ENCODE measurements around the gene LRRC4B. TPM values are rescaled to one million over a fixed set of nuclear protein-coding genes. Genes with fewer than 3 reads are reported as not detected.
"Not testable (repeated sequence)": the region's sequence is repeated elsewhere in the genome, so short reads cannot be mapped to it uniquely, and the experiment has no call there.

Gene LRRC4B
- total RNA-seq, 6 donors from 2014 or later: 0.69 to 5.1 (median 1.7) TPM

DNA sequence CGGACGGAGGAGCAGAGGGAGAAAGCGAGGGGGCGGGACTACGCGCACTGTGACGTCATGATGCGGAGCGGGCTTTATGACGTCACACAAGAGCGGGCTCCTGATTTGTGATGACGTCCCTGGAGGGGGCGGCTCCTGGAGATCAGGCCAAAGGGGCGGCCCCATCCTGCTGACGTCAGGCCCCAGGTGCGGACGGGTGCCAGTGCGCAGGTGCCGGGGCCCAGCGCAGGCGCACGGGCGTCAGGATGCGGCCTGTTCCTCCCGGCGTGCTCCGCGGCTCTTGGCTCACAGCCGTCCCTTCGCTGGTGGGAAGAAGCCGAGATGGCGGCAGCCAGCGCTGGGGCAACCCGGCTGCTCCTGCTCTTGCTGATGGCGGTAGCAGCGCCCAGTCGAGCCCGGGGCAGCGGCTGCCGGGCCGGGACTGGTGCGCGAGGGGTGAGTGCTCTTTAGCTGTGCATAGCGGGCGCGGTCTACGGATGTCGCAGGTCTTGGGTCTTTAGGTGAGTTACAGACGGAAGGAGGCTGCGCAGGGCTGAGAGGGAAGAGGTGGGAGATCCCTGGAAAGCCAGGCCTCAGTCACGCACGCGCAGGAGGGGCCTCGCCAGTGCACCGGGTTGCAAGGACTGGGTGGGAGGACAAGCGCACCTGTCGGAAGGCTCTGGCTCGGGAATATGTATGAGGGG, 91.9 kb downstream of the LRRC4B start, which contains the start of the genes EMC10 and GARIN5A:
Gene EMC10 (plus strand): TSS at position 284 of the 683 bp plus-strand sequence. CDS start 38 bp downstream, at position 322.
Gene GARIN5A (minus strand): TSS at position 625 of the 683 bp plus-strand sequence. CDS start 460 bp downstream, at position 165.
- Histone ChIP-seq H3K9me3 (no peaks in the 10 kb centered on the region), H3K27ac (peak within 1 kb of the TSS; percentile 84 to 90 (median 85)), H3K4me3 (peak within 1 kb of the TSS; percentile 85 to 100 (median 95)), H3K27me3 (no peaks in the 10 kb centered on the region), H3K4me1 (peaks cover 11 to 27% (median 15%) of the 10 kb centered on the region in 4 donors), H3K36me3 (peaks cover 13 to 35% (median 25%) of the 10 kb centered on the region in 4 donors)
- DNase-seq: peak; percentile 89 to 98
- ATAC-seq (ENCODE audit: low FRiP score in 2 of 2): peak; percentile 93 to 96
- TF ChIP-seq POLR2AphosphoS5 (IDR thresholded peaks at IDR 0.05): peak; percentile 76 to 79
- peak in 1 of 4 donors; percentile 20 for TF ChIP-seq EP300 (IDR thresholded peaks at IDR 0.05)
- peak in 3 of 4 donors; percentile 29 to 85 (median 73) for TF ChIP-seq POLR2A (IDR thresholded peaks at IDR 0.05)
- TF ChIP-seq, protein P1, sequence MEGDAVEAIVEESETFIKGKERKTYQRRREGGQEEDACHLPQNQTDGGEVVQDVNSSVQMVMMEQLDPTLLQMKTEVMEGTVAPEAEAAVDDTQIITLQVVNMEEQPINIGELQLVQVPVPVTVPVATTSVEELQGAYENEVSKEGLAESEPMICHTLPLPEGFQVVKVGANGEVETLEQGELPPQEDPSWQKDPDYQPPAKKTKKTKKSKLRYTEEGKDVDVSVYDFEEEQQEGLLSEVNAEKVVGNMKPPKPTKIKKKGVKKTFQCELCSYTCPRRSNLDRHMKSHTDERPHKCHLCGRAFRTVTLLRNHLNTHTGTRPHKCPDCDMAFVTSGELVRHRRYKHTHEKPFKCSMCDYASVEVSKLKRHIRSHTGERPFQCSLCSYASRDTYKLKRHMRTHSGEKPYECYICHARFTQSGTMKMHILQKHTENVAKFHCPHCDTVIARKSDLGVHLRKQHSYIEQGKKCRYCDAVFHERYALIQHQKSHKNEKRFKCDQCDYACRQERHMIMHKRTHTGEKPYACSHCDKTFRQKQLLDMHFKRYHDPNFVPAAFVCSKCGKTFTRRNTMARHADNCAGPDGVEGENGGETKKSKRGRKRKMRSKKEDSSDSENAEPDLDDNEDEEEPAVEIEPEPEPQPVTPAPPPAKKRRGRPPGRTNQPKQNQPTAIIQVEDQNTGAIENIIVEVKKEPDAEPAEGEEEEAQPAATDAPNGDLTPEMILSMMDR (IDR thresholded peaks at IDR 0.05): peak in 1 of 6 experiments; percentile 6
- 4 to 6% methylated on average over 36 to 48 of the region's 58 CpGs for WGBS, 2 donors

DNA sequence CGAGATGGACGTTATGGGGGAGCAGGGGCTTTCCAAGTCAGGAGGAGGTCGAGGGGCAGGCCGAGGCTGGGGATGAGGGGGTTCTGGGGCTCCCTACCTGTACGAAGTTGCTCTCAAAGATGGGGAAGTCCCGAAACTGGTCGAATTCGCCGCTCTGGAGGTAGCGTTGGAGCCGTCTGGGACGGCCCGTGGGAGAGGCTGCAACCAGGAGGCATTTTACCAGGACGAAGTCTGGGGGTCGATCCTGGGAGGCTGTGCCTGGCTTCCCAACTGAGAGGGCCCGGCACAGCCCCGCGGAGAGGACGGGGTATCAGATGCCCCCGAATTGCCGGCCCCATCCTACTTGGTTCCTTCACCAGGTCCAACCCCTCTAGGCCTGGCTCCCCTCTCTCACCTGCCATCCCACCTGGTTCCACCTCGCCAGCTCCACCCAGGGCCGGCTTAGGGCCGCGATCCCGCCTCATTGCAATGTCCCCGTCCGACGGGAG, 92.5 kb downstream of the LRRC4B start:
- DNase-seq (no peak), ATAC-seq (ENCODE audit: low FRiP score in 2 of 2) (no peak)
- no peaks in the 10 kb centered on the region for H3K9me3 ChIP-seq
- peak overlapping the region in 3 of 4 donors; percentile 84 to 90 (median 86) for H3K27ac ChIP-seq
- WGBS, 2 donors: 79 to 83% methylated on average over 29 of the region's 29 CpGs
- peaks cover 11 to 27% (median 15%) of the 10 kb centered on the region in 4 donors for H3K4me1 ChIP-seq
- H3K27me3 ChIP-seq: no peaks in the 10 kb centered on the region
- H3K4me3 ChIP-seq: peak overlapping the region in 3 of 4 donors; percentile 94 to 100 (median 96)
- TF ChIP-seq POLR2A (IDR thresholded peaks at IDR 0.05) (no peak), EP300 (IDR thresholded peaks at IDR 0.05) (no peak), POLR2AphosphoS5 (IDR thresholded peaks at IDR 0.05) (no peak)
- TF ChIP-seq, protein P1 (IDR thresholded peaks at IDR 0.05): no peak
- peaks cover 11 to 30% (median 19%) of the 10 kb centered on the region in 4 donors for H3K36me3 ChIP-seq

DNA sequence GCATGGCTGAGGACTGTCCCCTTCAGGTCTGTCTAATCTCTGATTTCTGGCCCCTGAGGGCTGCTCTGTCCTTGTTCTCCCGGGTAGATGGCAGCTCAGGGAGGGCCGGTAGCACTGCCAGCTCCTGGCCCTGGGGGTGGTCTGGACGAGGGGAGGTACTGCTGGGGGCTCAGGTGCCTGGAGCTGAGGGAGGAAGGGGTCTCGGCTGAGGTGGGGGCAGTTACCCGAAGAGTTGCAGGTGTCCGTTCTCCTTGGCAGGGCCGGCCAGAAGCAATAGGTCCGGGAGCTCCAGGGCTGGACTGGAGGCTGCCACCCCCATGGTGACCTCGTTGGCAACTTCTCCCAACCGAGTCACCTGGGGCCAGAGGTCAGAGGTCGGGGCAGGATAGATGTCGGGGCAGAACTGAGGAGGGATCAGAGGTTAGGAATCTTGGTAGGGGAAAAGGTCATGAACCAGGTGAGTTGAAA, 93.1 kb downstream of the LRRC4B start:
- Histone ChIP-seq H3K27ac (no peak overlapping the region), H3K4me1 (peaks cover 11 to 27% (median 15%) of the 10 kb centered on the region in 4 donors), H3K36me3 (peaks cover 7 to 23% (median 12%) of the 10 kb centered on the region in 4 donors), H3K4me3 (no peak overlapping the region), H3K27me3 (no peaks in the 10 kb centered on the region), H3K9me3 (no peaks in the 10 kb centered on the region)
- ATAC-seq (ENCODE audit: low FRiP score in 2 of 2) (no peak), DNase-seq (no peak)
- TF ChIP-seq POLR2A (IDR thresholded peaks at IDR 0.05): no peak
- TF ChIP-seq POLR2AphosphoS5 (IDR thresholded peaks at IDR 0.05): no peak
- no peak for TF ChIP-seq EP300 (IDR thresholded peaks at IDR 0.05)
- TF ChIP-seq, protein P1 (IDR thresholded peaks at IDR 0.05): no peak
- 83 to 87% methylated on average over 12 of the region's 12 CpGs for WGBS, 2 donors

DNA sequence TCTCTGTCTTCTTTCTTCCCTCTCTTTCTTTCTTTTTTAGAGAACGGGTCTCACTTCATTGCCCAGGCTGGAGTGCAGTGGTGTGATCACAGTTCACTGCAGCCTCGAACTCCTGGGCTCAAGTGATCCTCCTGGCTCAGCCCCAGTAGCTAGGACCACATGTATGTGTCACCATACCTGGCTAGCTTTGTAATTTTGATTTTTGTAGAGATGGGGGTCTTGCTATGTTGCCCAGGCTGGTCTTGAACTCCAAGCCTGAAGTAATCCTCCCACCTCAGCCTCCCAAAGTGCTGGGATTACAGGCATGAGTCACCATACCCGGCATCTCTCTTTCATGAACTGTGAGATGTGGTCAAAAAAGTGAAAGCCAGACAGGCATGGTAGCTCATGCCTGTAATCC, 94.9 kb downstream of the LRRC4B start:
- 73 to 78% methylated on average over 3 of the region's 3 CpGs for WGBS, 2 donors
- not testable (repeated sequence) for H3K9me3 ChIP-seq; H3K36me3 ChIP-seq; H3K27ac ChIP-seq; DNase-seq; H3K27me3 ChIP-seq; H3K4me3 ChIP-seq; ATAC-seq (ENCODE audit: low FRiP score in 2 of 2)
- peaks cover 11 to 19% (median 13%) of the 10 kb centered on the region in 4 donors for H3K4me1 ChIP-seq

DNA sequence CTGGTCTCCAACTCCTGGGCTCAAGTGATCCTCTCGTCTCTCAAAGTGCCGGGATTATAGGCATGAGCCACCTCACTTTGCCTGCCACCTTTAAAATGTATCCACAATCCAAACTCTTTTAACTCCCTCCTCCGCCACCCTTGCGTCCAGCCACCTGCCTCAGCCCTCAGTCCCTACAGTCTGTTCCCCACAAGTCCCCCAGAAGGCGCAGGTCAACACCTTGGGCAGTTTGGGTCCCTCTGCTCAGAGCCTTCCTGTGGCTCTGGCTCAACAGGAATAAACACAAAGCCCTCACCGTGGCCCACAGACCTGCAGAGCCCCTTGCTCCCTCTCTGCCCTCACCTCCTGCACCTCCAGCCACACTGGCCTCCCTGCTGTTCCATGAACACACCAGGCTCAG, 99.4 kb downstream of the LRRC4B start:
- no peak overlapping the region for H3K27ac ChIP-seq
- TF ChIP-seq POLR2A (IDR thresholded peaks at IDR 0.05) (no peak), POLR2AphosphoS5 (IDR thresholded peaks at IDR 0.05) (no peak), EP300 (IDR thresholded peaks at IDR 0.05) (no peak)
- TF ChIP-seq, protein P1 (IDR thresholded peaks at IDR 0.05): no peak
- 83 to 94% methylated on average over 6 of the region's 6 CpGs for WGBS, 2 donors

More for the DNA sequence above, 99.4 kb downstream of the LRRC4B start:
- DNase-seq: no peak
- Histone ChIP-seq H3K27me3 (no peaks in the 10 kb centered on the region), H3K4me1 (peaks cover 0 to 8% (median 0%) of the 10 kb centered on the region in 4 donors), H3K4me3 (no peak overlapping the region), H3K9me3 (no peaks in the 10 kb centered on the region), H3K36me3 (no peaks in the 10 kb centered on the region)
- ATAC-seq (ENCODE audit: low FRiP score in 2 of 2): no peak

Data from upper lobe of left lung (tissue), 6 donors.